Stimulated activated CD8-positive, alpha-beta memory T cell treated with anti-CD3 and anti-CD28 coated beads, Interleukin-12 subunit alpha, Interleukin-12 subunit beta, amount 100 ng/mL, for 1 hour (primary cell): ENCODE measurements around the gene COL5A3.
"Not testable (repeated sequence)": the region's sequence is repeated elsewhere in the genome, so short reads cannot be mapped to it uniquely, and the experiment has no call there.

Experiments used
- DNase-seq: peaks from one replicate; pipeline ENCODE4 v3.0.0-alpha.2; 2020; ENCODE audit warnings: low read depth

COL5A3 gene

DNA sequence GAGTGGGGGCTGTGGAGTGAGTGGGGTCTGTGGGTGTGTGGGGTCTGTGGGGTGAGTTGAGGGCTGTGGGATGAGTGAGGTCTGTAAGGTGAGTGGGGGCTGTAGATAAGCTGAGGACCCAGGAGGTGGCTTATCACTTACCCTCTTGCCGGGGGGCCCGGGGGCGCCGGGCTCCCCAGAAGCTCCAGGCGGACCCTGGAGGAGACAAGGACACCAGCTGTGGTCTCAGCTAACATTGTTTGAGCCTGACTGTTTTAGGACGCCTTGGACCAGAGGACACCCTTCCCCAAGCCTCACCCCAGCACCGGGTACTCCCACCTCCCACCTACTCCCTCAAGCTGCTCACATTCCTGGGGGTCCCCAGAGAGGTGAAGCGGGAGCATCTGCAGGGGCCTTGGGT lies 39.8 kb downstream of the COL5A3 start:
- no peak for DNase-seq

DNA sequence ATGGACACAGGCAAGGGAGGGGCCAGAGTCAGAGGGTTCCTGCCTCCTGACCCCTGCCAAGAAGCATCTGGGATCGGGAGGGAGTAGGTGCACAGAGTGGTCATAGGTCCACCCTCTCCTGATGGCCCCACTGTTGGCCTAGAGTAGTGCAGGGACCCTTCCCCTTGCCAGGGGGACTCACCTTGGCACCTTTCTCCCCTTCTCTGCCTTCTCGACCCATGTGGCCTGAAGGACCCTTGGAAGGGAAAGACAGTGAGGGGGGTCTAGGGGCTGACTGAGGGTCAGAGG lies 40.7 kb downstream of the COL5A3 start:
- DNase-seq, result no peak

DNA sequence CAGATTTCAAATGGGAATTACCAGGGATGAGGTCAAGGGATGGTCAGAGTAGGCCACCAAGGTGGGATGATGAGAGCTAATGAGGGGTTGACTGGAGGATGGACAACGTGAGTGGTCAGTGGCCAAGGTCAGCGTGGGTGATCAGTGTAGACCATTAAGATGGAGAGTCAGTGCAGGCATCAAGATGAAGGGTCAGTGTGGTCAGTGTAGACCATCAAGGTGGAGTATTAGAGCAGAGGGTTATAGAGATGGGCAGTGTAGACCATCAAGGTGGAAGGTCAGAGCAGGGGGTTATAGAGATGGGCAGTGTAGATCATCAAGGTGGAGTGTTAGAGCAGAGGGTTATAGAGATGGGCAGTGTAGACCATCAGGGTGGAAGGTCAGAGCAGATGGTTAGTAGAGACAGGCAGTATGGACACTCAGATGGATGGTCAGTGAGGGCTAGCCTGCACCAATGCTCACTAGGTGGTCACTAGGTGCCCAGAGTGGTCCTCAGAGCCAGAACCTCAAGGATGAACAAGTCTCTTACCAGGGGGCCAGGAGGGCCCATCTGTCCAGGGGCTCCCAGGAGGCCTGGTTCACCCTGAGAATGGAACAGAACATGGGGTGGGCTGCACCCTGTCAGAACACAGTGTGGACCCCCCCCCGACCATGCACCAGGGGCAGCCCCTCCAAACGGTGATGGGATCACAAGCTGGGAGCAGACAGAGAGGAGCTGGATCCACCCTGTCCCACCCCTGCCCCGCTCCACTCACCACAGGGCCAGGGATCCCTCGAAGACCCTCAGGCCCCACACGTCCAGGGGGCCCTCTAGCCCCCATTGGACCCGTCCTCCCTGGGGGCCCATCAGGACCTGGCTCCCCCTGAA lies 41.2 kb downstream of the COL5A3 start:
- no peak for DNase-seq

DNA sequence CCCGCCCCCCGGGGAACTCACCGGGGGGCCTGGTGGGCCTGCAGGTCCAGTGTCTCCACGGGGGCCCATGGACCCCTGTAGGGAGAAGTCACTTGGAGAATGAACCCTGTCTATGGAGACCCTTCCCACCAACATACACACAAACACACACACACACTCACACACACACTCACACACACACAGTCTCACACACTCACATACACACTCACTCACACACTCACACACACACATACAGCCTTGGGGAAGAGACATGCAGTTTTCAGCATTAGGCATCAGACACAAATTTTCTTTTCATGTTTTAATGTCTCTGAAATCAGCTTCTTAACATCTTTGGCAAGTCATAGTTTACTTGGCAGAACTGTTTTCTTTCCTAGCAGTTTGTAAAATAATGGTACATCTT lies 43.0 kb downstream of the COL5A3 start:
- DNase-seq, result no peak

DNA sequence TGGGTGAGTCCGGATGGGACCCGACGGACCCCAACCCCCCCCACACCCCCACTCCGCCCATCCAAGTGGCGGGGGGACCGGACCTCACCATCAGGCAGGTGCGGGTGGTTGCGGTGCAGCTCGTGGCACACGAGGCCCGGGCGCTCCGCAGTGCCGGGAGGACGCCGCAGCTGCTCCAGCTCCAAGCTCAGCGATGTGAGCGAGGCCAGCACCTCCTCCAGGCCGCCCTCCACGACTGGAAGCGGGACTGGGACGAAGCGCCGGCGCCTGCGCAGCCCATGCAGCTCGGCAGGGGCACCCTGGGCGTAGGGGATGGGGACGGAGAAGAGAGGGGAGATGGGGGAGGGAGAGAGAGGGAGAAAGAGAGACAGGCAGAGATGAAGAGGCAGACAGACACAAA lies 43.9 kb downstream of the COL5A3 start:
- no peak for DNase-seq

DNA sequence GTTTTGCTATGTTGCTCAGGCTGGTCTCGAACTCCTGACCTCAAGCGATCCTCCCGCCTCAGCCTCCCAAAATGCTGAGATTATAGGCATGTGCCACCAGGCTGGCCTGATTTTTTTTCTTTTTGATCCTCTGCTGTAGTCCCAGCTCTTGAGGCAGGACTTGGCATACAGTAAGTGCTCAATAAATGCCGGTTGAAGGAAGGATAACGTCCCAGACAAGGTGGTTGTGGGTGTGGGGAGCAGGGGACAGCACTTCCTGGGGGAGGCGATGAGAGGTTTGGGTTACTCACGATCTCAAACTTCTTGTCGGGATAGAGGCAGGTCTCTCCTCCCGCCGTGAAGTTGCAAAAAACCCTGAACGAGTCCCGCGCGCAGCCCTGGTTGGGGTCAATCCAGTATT lies 44.3 kb downstream of the COL5A3 start:
- DNase-seq, result no peak

DNA sequence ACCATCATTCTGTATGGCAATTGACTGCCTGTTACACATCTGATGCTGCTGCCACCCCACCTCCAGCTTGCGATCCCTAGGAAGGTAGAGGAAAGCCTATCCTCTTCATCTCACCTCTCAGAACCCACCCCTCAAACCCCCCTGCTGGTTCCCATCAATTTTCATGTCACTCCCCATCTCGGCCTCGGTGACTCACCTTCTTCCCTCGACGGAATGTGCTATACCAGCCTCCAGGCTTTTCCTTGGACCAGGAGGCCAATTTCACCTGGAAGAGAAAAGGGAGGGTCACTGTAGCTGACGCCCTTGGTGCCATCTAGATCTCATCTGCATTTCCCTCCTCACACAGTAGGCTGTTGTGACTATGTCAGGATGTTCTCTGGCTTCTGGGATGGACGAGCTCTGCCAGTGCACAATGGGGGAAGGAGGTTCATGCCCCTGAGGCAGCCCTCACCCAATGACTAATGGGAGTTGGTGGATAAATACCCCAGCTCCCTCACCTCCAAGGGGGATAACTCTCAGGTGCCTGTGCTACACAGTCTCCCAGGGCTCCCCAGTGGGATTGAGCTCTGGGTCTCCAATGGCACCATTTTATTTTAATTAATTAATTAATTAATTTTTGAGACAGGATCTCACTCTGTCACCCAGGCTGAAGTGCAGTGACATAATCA lies 47.5 kb downstream of the COL5A3 start:
- no peak for DNase-seq

DNA sequence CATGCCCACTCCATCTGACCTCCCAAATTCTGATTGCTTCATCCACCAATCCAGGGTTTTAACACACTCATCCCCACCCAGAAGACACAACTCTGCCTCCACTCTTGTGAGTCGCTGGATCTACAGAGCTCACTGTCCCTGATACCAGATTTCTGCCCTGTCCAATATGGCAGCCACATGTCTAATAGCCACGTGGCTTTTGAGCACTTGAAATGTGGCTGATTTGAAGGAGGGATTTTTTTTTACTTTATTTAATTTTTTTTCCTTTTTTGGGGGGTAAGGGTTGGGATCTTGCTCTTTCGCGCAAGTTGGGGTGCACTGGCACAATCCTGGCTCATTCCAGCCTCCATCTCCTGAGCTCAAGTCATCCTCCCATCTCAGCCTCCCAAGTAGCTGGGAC lies 49.2 kb downstream of the COL5A3 start:
- DNase-seq, result no peak

DNA sequence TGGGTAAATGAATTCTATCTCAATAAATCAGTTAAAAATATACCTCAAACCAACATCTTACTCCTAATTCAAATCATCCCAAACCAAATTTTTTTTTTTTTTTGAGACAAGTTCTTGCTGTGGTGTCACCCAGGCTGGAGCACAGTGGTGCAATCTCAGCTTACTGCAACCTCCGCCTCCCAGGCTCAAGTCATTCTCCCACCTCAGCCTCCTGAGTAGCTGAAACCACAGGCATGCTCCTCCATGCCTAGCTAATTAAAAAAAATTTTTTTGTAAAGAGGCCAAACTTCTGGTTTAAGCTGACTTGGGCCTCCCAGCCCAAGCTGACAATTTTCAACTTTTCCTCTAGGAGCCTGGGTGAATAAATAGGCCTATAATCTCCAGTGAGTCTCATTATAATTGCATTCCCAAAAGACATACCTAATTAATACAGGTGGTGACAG lies 51.9 kb downstream of the COL5A3 start:
- no peak for DNase-seq

DNA sequence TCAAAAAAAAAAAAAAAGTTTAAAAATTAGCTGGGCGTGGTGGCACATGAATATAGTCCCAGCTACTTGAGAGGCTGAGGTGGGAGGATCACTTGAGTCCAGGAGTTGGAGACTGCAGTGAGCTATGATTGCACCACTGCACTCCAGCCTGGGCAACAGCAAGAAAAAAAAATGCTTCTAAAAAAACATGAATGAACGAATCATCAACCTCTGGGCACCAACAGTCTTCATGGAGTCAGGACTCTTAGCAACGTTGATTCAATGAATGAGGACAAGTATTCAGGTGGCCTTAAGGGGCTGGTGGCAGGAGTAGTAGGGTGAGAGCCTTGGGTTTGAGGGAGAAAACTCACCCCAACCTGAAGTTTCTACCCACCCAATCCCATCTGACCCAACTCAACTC lies 53.3 kb downstream of the COL5A3 start:
- no peak for DNase-seq

DNA sequence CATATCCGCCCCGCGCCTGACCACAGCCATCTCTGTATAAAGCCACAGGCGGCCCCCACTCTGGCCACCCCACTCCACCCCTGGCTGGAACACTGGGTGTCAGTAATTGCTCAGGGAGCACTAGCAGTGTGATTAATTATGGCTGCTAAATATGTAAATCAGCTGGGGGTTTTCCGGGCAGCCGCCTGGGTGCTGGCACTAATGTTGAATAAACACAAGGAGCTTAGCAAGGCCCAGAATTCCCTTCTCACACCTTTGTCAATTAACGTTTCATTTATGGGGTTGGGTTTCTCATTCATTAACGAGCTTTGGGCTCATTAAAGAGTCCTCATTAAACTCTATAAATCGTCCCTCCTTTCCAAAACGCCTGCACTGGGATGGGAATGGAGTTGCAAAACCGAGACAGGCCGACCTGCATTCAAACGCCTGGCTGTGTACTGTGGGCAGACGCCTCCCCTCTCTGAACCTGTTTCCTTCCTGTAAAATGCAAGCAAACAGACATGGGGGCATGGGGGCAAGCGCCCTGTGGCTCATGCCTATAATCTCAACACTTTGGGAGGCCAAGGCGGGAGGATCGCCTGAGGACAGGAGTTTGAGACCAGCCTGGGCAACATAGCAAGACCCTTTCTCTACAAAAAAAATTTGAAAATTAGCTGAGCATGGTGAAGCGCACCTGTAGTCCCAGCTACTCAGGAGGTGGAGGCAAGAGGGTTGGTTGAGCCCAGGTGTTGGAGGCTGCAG lies 56.3 kb downstream of the COL5A3 start:
- no peak for DNase-seq

DNA sequence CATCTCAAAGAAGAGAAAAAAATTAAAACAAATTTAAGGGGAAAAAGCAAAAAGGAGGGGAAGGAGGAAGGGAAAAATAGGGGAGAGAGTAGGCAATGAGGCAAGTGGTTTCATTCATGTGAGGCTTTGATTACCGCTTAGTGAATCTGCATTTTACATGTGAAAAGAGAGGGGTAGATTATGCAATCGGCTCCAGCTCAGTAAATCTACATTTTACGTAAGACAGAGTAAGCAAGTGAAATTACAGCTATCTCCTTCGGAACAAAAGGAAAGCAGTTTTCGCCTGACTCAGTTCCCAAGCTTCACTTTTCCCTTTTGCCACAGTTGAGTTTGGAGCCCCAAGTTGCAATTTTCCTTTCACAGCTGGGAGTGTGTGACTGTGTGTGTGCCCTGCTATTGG lies 58.0 kb downstream of the COL5A3 start:
- DNase-seq, result no peak

DNA sequence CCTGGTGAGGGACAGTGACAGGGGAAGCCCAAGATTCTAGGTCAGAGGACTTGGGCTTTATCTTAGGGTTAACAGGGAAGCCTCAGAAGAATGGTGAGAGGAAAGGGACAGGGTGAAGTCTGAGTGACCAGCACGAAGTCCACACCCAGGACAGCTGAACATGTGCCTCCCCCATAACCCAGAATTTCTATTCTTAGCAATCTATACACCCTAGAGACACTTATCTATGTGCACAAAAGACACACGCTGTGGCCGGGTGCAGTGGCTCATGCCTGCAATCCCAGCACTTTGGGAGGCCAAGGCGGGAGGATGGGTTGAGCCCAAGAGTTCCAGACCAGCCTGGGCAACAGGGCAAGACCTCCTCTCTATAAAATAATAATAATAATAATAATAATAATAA lies 62.9 kb downstream of the COL5A3 start:
- DNase-seq, result no peak

DNA sequence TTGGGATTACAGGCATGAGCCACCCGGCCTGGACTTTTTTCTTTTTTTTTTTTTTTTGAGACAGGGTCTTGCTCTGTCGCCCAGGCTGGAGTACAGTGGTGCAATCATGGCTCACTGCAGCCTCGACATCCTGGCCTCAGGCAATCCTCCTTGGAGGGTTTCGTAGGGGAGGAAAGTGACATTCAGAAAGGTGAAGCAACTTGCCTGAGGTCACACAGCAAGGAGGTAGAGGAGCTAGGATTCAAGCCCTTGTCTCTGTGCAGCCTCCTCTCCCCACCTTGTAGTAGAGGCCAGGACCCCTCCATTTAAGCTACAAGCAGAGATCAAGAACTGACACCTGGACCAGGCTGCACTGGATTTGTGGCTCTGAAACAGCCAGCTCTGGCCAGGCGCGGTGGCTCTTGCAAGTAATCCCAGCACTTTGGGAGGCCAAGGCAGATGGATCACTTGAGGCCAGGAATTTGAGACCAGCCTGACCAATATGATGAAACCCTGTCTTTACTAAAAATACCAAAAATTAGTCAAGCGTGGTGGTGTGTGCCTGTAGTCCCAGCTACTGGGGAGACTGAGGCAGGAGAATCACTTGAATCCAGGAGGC lies 63.7 kb downstream of the COL5A3 start:
- DNase-seq, result not testable (repeated sequence)

DNA sequence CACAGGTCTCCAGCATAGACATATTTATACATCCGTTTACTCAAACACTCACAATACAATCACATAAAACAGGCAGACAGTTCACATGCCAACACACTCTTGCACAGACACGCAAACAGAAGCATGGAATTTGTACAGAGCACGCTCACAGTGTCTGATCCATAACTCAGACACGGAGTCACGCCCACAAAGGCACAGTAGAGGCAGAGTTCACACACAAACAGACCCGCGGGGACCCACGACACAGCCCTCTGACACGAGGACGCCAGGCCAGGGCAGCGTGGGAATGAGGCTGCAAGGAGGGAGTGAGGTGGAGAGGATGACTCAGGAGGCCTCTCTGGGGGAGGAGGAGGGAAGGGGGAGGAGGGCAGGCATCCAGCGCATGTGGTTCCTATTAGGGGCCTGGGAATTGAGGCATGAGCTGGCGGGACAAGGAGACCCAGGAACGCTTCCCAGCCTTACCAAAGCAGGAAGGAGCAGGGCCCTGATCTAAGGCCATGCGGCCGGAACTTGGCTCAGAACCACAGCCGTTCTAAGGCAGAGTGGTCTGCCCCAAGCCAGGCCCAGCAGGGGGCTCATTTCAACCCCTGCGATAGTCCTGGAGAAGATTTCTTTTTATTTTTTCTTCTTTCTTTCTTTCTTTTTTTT lies 64.9 kb downstream of the COL5A3 start:
- DNase-seq, result no peak

DNA sequence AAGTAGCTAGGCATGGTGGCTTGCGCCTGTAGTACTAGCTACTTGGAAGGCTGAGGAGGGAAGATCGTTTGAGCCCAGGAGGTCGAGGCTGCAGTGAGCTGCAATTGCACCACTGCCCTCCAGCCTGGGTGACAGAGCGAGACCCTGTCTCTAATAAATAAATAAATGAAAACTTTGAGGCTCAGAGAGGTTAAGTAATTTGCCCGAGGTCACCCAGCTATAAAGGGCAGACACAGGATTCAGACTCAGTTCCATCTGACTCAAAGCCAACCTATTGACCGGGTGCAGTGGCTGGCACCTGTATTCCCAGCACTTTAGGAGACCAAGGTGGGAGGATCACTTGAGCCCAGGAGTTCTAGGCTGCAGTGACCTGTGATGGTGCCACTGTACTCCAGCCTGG lies 66.6 kb downstream of the COL5A3 start:
- DNase-seq, result no peak

DNA sequence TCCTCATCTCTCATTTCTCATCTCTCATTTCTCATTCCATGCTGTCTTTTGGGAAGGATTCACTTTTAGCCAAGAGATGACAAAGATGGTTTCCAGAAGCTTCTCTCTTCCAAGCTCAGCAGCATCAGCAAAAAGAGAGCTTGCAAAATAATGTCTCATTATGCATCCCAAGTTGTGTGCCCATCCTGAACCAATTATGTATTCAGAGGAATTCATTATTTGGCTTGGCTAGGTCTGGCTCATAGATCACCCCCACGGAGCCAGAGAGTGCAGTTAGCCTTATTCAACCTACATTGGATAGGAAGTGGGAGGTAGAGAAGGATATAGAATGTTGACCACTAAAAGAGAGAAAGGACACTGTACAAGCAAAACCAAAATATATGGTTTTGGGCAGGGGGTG lies 68.6 kb downstream of the COL5A3 start:
- no peak for DNase-seq

DNA sequence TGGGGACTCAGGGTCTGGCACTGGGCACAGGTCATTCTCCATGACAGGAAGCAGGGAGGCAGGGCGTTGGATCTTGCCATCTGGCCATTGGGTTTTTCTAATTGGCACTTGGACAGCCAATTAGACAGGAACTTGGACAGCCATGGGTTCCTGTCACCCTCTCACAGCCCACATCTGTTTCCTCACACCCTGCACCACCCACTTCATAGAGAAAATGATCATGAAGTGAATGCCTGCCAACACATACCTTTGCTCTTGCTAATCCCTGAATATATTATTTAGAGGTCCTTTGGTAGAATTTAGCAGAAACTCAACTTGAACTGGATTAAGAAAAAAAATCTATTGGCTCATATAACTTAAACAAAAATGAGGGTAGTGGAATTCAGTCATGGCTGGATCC lies 69.1 kb downstream of the COL5A3 start:
- no peak for DNase-seq

DNA sequence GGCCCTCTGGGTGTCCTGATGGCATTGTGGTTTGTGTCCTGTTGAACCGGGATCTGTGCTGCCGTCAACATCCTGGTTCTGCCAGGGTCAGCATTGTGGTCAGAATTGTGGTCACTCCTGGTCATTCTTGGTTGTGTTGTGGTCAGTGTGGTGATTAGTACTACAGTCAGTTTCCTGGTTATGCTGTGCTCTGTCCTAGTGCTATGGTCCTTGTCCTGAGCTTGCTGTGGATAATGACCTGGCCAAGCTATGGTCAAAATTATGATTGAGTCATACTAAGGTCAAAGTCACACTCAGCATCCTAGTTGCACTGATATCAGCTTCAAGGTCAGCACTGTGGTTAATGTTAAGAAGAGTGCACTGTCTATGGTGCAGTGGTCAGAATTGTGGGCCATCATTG lies 69.5 kb downstream of the COL5A3 start:
- DNase-seq, result no peak

DNA sequence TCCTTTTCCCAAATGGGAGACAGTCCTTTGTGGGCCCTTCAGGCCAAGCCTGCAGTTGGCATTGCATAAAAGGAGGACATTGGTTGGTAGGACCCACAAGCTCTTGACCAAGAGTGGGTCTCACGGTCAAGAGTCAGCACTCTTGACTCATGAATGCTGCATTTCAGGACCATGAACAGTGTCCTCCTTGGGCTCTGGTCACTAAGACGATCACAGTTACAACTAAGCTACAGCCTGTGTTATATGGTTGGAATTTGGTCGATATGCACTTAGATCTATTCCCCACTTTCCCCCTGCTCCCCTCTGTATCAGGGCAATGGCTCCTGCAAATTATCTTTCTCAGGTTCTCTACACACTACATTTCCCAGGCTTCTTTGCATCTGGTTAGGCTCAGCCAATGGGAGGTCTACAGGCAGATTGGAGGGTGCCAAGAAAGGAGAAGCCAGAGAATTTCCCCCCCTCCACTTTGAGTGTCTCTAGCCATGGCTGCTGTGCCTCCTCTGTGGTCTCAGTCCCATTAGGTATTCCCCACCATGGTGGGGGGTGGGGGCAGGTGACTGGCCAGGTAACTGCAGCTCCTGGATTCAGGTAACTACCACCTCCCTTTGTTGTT lies 70.9 kb downstream of the COL5A3 start:
- no peak for DNase-seq

DNA sequence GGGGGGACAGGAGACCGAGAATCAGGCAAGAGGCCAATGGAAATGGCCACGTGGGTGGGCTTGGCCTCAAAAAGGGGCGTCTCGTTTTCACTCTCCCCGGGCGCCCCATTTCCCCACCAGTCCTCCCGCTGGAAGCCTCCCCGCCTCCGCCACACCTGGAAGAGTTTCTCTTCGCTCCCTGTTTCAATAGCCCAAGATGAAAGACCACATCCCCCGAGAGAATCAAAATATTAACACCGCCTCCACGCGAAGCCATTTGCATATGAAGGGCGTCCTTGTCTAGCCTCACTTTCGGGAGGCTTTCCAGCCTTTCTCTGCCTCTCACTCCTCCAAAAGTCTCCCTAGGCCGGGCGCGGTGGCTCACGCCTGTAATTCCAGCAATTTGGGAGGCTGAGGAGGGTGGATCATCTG lies 73.3 kb downstream of the COL5A3 start:
- no peak for DNase-seq
